K562 (cell line): ENCODE results near the gene PPP2R1A. TPM values are rescaled to one million over a fixed set of nuclear protein-coding genes. Genes with fewer than 3 reads are reported as not detected.

Experiments
- BRF1 ChIP-seq: IDR thresholded peaks from 3 replicates; pipeline ENCODE4 v1.6.1; 2011; ENCODE audit warnings: borderline replicate concordance, mild to moderate bottlenecking; ENCODE audit not compliant: insufficient read length; ENCODE audit errors: extremely low read depth
- CTBP1 ChIP-seq: fragments of 450-650 bp; IDR thresholded peaks from 2 replicates; pipeline ENCODE4 v1.6.1; 2016; ENCODE audit warnings: borderline replicate concordance
- DMBX1 ChIP-seq: fragments of 250-450 bp; sonication (Bioruptor Pico); IDR thresholded peaks from 2 replicates; pipeline ENCODE4 v1.8.0; 2022; ENCODE audit warnings: inconsistent platforms, mild to moderate bottlenecking, moderate library complexity, borderline replicate concordance
- HDAC2 ChIP-seq: fragments of 450-650 bp; IDR thresholded peaks from 2 replicates; pipeline ENCODE4 v1.6.1; 2016; ENCODE audit warnings: mild to moderate bottlenecking
- HDGF ChIP-seq: fragments of 450-650 bp; IDR thresholded peaks from 2 replicates; pipeline ENCODE4 v1.6.1; 2016
- KAT8 ChIP-seq: fragments of 450-650 bp; IDR thresholded peaks from 2 replicates; pipeline ENCODE4 v1.6.1; 2016; ENCODE audit warnings: low read depth, mild to moderate bottlenecking
- KLF10 ChIP-seq: fragments of 250-450 bp; sonication (Bioruptor Pico); IDR thresholded peaks from 2 replicates; pipeline ENCODE4 v1.6.1; 2021; ENCODE audit warnings: matching md5 sums
- MAFF ChIP-seq: IDR thresholded peaks from 2 replicates; pipeline ENCODE4 v1.6.1; 2012; ENCODE audit warnings: low read length, improper control_type of control experiment
- MYC ChIP-seq, 2 experiments: fragments of 250-450 bp in 1 of 2; sonication (Bioruptor Pico) in 1 of 2; IDR thresholded peaks; 2 replicates each; pipeline versions ENCODE4 v1.5.1 to v1.6.1; 2012 to 2021; ENCODE audit warnings: low read depth in 2 of 2, borderline replicate concordance in 1 of 2, improper control_type of control experiment in 1 of 2, low read length in 1 of 2, mild to moderate bottlenecking in 1 of 2, moderate library complexity in 1 of 2
- NFYB ChIP-seq: IDR thresholded peaks from 2 replicates; pipeline ENCODE4 v1.6.1; 2011; ENCODE audit warnings: mild to moderate bottlenecking, moderate library complexity; ENCODE audit not compliant: insufficient read length; ENCODE audit errors: extremely low read depth
- NR2C2 ChIP-seq, 2 experiments: fragments of 200-800 bp in 1 of 2; sonication (Bioruptor generic) in 1 of 2; sonication (generic) in 1 of 2; formaldehyde crosslinking in 1 of 2; IDR thresholded peaks; 2 replicates each; pipeline versions ENCODE4 v1.6.1 to v1.8.0; 2016 to 2022; ENCODE audit warnings: mild to moderate bottlenecking in 1 of 2, missing compliant biosample characterization in 1 of 2, missing genetic modification characterization in 1 of 2, missing genetic modification reagents in 1 of 2
- RHOXF2B ChIP-seq: fragments of 250-450 bp; sonication (Bioruptor Pico); conservative IDR thresholded peaks from 2 replicates; pipeline ENCODE4 v1.5.1; 2021
- SMARCC2 ChIP-seq: fragments of 450-650 bp; IDR thresholded peaks from 2 replicates; pipeline ENCODE4 v1.6.1; 2017; ENCODE audit warnings: antibody characterized with exemption, moderate library complexity, mild to moderate bottlenecking, low read depth
- SP2 ChIP-seq: IDR thresholded peaks from 2 replicates; pipeline ENCODE4 v1.6.1; 2011; ENCODE audit warnings: mild to moderate bottlenecking, low read depth, low read length, moderate library complexity; ENCODE audit not compliant: poor library complexity, severe bottlenecking; ENCODE audit errors: extremely low read depth
- SRF ChIP-seq, 2 experiments: fragments of 250-450, 450-650 bp in 1 of 2; sonication (Bioruptor Pico) in 1 of 2; sonication (generic) in 1 of 2; formaldehyde crosslinking; IDR thresholded peaks; 2 replicates each; pipeline versions ENCODE4 v1.5.0 to v1.5.1; 2020 to 2022; ENCODE audit warnings: mild to moderate bottlenecking in 1 of 2, missing genetic modification reagents in 1 of 2
- XRCC5 ChIP-seq: fragments of 200-400 bp; formaldehyde crosslinking; IDR thresholded peaks from 2 replicates; pipeline ENCODE4 v1.6.1; 2017; ENCODE audit warnings: low read depth, mild to moderate bottlenecking, low read length
- ZNF24 ChIP-seq: fragments of 450-650 bp; IDR thresholded peaks from 2 replicates; pipeline ENCODE4 v1.6.1; 2016
- ZNF263 ChIP-seq: sonication (generic); formaldehyde crosslinking; IDR thresholded peaks from 2 replicates; pipeline ENCODE4 v1.8.0; 2022; ENCODE audit warnings: mild to moderate bottlenecking, missing genetic modification reagents, borderline replicate concordance
- ZNF717 ChIP-seq: fragments of 250-450 bp; sonication (Bioruptor Pico); IDR thresholded peaks from 2 replicates; pipeline ENCODE4 v1.5.0; 2021
- polyA plus RNA-seq, 8 experiments: library from polyadenylated mRNA; depleted of rRNA in 4 of 8; stranded (reverse) in 5 of 8; unstranded in 3 of 8; fragments of >200 nt; fragmentation: Nextera tagmentation in 2 of 8; fragmentation: Illumina TruSeq in 1 of 8; extraction: Ambion mirVana in 2 of 8; extraction: Trizol in 1 of 8; gene quantifications; 2 replicates each; pipeline versions ENCODE4 v1.2.1 to v1.2.3, GENCODE V29; 2011 to 2014; ENCODE audit warnings: inconsistent platforms in 1 of 8, missing spikeins in 1 of 8
- total RNA-seq, 7 experiments: library from RNA; depleted of rRNA in 6 of 7; stranded (reverse); fragments of >200 nt in 6 of 7; fragmentation: Illumina TruSeq in 2 of 7; extraction: Trizol in 2 of 7; gene quantifications; 2 replicates each; pipeline versions ENCODE4 v1.2.1 to v1.2.3, GENCODE V29; 2011 to 2021; ENCODE audit warnings: low replicate concordance in 1 of 7
- TF ChIP-seq, protein P1 (sequence below), 2 experiments: fragments of 450-650 bp; IDR thresholded peaks; 2 replicates each; pipeline ENCODE4 v1.6.1; 2016
- TF ChIP-seq, protein P2 (sequence below): fragments of 250-450 bp; sonication (Bioruptor Pico); IDR thresholded peaks from 2 replicates; pipeline ENCODE4 v1.8.0; 2021; ENCODE audit warnings: borderline replicate concordance, mild to moderate bottlenecking, moderate library complexity; ENCODE audit not compliant: poor library complexity, severe bottlenecking
- TF ChIP-seq, protein P3 (sequence below): sonication (generic); formaldehyde crosslinking; IDR thresholded peaks from 2 replicates; pipeline ENCODE4 v1.8.0; 2022; ENCODE audit warnings: missing genetic modification reagents, mild to moderate bottlenecking, borderline replicate concordance
- TF ChIP-seq, protein P4 (sequence below), 2 experiments: fragments of 450-650 bp; conservative IDR thresholded peaks; 2 replicates each; pipeline ENCODE4 v1.6.1; 2017; ENCODE audit warnings: mild to moderate bottlenecking in 2 of 2, moderate library complexity in 2 of 2

The PPP2R1A gene
- total and polyA plus RNA-seq, 9 of the 15 experiments (the other 6 are each of a cell fraction or from before 2014, with no cell fraction given): 10.1 to 211 (median 70.1) TPM

DNA sequence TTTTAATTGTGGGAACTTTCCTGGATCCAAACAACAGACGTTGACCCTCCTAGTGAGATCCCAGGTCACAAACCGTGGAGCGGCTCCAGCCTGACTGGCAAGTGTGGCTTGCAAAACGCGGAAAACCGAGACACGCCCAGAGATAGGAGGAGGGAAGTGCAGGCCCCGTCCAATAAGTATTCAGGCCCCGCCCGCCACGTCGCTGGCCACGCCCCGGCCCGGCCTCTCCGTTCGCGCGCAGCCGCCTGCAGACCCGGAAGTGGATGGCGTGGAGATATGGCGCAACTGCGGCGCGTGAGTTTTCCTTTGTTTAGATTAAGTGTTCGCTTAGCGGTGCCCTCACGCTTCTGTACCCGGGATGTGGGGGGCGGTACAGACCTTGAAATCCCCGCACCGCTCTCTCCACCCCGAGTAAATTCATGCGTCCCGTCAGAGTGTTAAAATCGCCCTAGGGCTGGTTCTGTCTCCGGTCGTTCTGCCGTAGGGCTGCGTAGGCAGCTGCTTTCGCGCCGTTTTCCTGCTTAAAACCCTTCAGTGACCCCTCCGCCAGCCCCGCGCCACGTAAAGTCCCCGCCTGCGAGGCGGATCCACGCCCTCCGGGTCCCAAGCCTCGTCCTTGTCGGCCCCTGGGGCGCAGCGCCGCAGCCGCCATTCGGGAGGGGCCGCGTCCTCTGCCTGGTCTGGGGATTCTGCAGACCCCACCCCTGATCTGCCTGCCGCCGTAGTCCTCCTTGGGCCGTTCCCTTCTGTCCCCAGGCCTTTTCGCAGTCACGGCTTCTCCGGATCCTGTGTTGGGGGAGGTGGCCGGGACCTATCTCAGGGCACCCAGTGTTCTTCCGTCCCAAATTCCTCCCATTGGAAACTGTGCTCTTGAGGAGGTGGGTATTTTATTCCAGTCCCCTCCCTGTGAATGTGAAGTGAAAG, 79.7 kb downstream of the PPP2R1A start, which contains the start of gene ZNF766 (continued):
- TF ChIP-seq SRF (CRISPR knock-in tag; IDR thresholded peaks at IDR 0.05) (0 out of 4 replicates have a peak, but pooled peaks of 1 of the 2 experiments have one; percentile 13), ZNF263 (no peak), MYC (IDR thresholded peaks at IDR 0.05; ENCODE audit: low read depth, low read length) (peak; percentile 93), MYC (CRISPR knock-in tag; IDR thresholded peaks at IDR 0.05; ENCODE audit: borderline replicate concordance, low read depth) (peak; percentile 83; the same call in 1 of the 2 replicates), MAFF (no peak), SP2 (no peak), ZNF24 (no peak), HDGF (no peak), KAT8 (no peak), KLF10 (CRISPR knock-in tag) (no peak), RHOXF2B (CRISPR knock-in tag) (no peak), NR2C2 (CRISPR knock-in tag; IDR thresholded peaks at IDR 0.05) (no peak), NR2C2 (tag; IDR thresholded peaks at IDR 0.05) (peak; percentile 92), NFYB (peak; percentile 76), DMBX1 (no peak), CTBP1 (peak; percentile 27; the same call in 1 of the 2 replicates), BRF1 (no peak), ZNF717 (CRISPR knock-in tag) (no peak), SMARCC2 (no peak), HDAC2 (0 out of 2 replicates have a peak, but pooled peaks have one; percentile 48), XRCC5 (no peak)
- TF ChIP-seq, protein P1, sequence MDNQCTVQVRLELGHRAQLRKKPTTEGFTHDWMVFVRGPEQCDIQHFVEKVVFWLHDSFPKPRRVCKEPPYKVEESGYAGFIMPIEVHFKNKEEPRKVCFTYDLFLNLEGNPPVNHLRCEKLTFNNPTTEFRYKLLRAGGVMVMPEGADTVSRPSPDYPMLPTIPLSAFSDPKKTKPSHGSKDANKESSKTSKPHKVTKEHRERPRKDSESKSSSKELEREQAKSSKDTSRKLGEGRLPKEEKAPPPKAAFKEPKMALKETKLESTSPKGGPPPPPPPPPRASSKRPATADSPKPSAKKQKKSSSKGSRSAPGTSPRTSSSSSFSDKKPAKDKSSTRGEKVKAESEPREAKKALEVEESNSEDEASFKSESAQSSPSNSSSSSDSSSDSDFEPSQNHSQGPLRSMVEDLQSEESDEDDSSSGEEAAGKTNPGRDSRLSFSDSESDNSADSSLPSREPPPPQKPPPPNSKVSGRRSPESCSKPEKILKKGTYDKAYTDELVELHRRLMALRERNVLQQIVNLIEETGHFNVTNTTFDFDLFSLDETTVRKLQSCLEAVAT (IDR thresholded peaks at IDR 0.05): no peak
- TF ChIP-seq, protein P2, sequence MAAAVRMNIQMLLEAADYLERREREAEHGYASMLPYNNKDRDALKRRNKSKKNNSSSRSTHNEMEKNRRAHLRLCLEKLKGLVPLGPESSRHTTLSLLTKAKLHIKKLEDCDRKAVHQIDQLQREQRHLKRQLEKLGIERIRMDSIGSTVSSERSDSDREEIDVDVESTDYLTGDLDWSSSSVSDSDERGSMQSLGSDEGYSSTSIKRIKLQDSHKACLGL (CRISPR knock-in tag): no peak
- TF ChIP-seq, protein P3, sequence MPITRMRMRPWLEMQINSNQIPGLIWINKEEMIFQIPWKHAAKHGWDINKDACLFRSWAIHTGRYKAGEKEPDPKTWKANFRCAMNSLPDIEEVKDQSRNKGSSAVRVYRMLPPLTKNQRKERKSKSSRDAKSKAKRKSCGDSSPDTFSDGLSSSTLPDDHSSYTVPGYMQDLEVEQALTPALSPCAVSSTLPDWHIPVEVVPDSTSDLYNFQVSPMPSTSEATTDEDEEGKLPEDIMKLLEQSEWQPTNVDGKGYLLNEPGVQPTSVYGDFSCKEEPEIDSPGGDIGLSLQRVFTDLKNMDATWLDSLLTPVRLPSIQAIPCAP (CRISPR knock-in tag): no peak
- TF ChIP-seq, protein P4, sequence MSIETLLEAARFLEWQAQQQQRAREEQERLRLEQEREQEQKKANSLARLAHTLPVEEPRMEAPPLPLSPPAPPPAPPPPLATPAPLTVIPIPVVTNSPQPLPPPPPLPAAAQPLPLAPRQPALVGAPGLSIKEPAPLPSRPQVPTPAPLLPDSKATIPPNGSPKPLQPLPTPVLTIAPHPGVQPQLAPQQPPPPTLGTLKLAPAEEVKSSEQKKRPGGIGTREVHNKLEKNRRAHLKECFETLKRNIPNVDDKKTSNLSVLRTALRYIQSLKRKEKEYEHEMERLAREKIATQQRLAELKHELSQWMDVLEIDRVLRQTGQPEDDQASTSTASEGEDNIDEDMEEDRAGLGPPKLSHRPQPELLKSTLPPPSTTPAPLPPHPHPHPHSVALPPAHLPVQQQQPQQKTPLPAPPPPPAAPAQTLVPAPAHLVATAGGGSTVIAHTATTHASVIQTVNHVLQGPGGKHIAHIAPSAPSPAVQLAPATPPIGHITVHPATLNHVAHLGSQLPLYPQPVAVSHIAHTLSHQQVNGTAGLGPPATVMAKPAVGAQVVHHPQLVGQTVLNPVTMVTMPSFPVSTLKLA (conservative IDR thresholded peaks at IDR 0.05): peak; percentile 86 to 92
